ENCODE data around the gene DLL1.

Gene DLL1

GRCh38 chr6:170251776-170252571 is 38.9 kb downstream of the DLL1 start:
- no peak overlapping the region for H3K9ac ChIP-seq (ENCODE audit: low read depth, low read length)
- no peaks in the 10 kb centered on the region for H3K4me1 ChIP-seq (ENCODE audit: insufficient read depth, low read length)
- no peaks in the 10 kb centered on the region for H3K36me3 ChIP-seq (ENCODE audit: insufficient read depth, low read depth, low read length)
- H3K9me3 ChIP-seq (ENCODE audit: insufficient read depth, low read depth, low read length), result no peaks in the 10 kb centered on the region
- no peaks in the 10 kb centered on the region for H3K27me3 ChIP-seq (ENCODE audit: insufficient read depth, low read length)
- no peak overlapping the region for H3K4me3 ChIP-seq (ENCODE audit: low read length)
- no peak overlapping the region for H3K27ac ChIP-seq (ENCODE audit: low read length)

GRCh38 chr6:170250981-170251775 is 39.7 kb downstream of the DLL1 start:
- H3K4me3 ChIP-seq (ENCODE audit: low read length), result no peak overlapping the region
- no peaks in the 10 kb centered on the region for H3K4me1 ChIP-seq (ENCODE audit: insufficient read depth, low read length)
- no peaks in the 10 kb centered on the region for H3K27me3 ChIP-seq (ENCODE audit: insufficient read depth, low read length)

GRCh38 chr6:170250455-170250854 is 40.4 kb downstream of the DLL1 start:
- no peak overlapping the region for H3K9ac ChIP-seq (ENCODE audit: low read depth, low read length)
- no peaks in the 10 kb centered on the region for H3K36me3 ChIP-seq (ENCODE audit: insufficient read depth, low read depth, low read length)
- no peak overlapping the region for H3K4me3 ChIP-seq (ENCODE audit: low read length)
- H3K9me3 ChIP-seq (ENCODE audit: insufficient read depth, low read depth, low read length), result no peaks in the 10 kb centered on the region
- H3K27me3 ChIP-seq (ENCODE audit: insufficient read depth, low read length), result no peaks in the 10 kb centered on the region
- H3K4me1 ChIP-seq (ENCODE audit: insufficient read depth, low read length), result no peaks in the 10 kb centered on the region
- H3K27ac ChIP-seq (ENCODE audit: low read length), result no peak overlapping the region

More at GRCh38 chr6:170250981-170251775, 39.7 kb downstream of the DLL1 start:
- H3K9me3 ChIP-seq (ENCODE audit: insufficient read depth, low read depth, low read length), result no peaks in the 10 kb centered on the region
- H3K9ac ChIP-seq (ENCODE audit: low read depth, low read length), result no peak overlapping the region
- H3K27ac ChIP-seq (ENCODE audit: low read length), result no peak overlapping the region
- no peaks in the 10 kb centered on the region for H3K36me3 ChIP-seq (ENCODE audit: insufficient read depth, low read depth, low read length)

GRCh38 chr6:170249817-170250216 is 41.1 kb downstream of the DLL1 start:
- Histone ChIP-seq H3K9me3 (ENCODE audit: insufficient read depth, low read depth, low read length) (no peaks in the 10 kb centered on the region), H3K4me3 (ENCODE audit: low read length) (no peak overlapping the region), H3K36me3 (ENCODE audit: insufficient read depth, low read depth, low read length) (no peaks in the 10 kb centered on the region), H3K27ac (ENCODE audit: low read length) (no peak overlapping the region), H3K9ac (ENCODE audit: low read depth, low read length) (no peak overlapping the region), H3K4me1 (ENCODE audit: insufficient read depth, low read length) (no peaks in the 10 kb centered on the region), H3K27me3 (ENCODE audit: insufficient read depth, low read length) (no peaks in the 10 kb centered on the region)

GRCh38 chr6:170248861-170249600 is 41.8 kb downstream of the DLL1 start:
- Histone ChIP-seq H3K9me3 (ENCODE audit: insufficient read depth, low read depth, low read length) (no peaks in the 10 kb centered on the region), H3K27me3 (ENCODE audit: insufficient read depth, low read length) (no peaks in the 10 kb centered on the region), H3K9ac (ENCODE audit: low read depth, low read length) (no peak overlapping the region), H3K4me3 (ENCODE audit: low read length) (no peak overlapping the region), H3K4me1 (ENCODE audit: insufficient read depth, low read length) (no peaks in the 10 kb centered on the region), H3K36me3 (ENCODE audit: insufficient read depth, low read depth, low read length) (no peaks in the 10 kb centered on the region), H3K27ac (ENCODE audit: low read length) (no peak overlapping the region)

GRCh38 chr6:170248111-170248805 is 42.6 kb downstream of the DLL1 start:
- Histone ChIP-seq H3K27me3 (ENCODE audit: insufficient read depth, low read length) (no peaks in the 10 kb centered on the region), H3K36me3 (ENCODE audit: insufficient read depth, low read depth, low read length) (no peaks in the 10 kb centered on the region), H3K9me3 (ENCODE audit: insufficient read depth, low read depth, low read length) (no peaks in the 10 kb centered on the region), H3K27ac (ENCODE audit: low read length) (no peak overlapping the region), H3K9ac (ENCODE audit: low read depth, low read length) (no peak overlapping the region), H3K4me3 (ENCODE audit: low read length) (no peak overlapping the region), H3K4me1 (ENCODE audit: insufficient read depth, low read length) (no peaks in the 10 kb centered on the region)

GRCh38 chr6:170247178-170247701 is 43.6 kb downstream of the DLL1 start:
- Histone ChIP-seq H3K9ac (ENCODE audit: low read depth, low read length) (no peak overlapping the region), H3K9me3 (ENCODE audit: insufficient read depth, low read depth, low read length) (no peaks in the 10 kb centered on the region), H3K4me3 (ENCODE audit: low read length) (no peak overlapping the region), H3K36me3 (ENCODE audit: insufficient read depth, low read depth, low read length) (no peaks in the 10 kb centered on the region), H3K4me1 (ENCODE audit: insufficient read depth, low read length) (no peaks in the 10 kb centered on the region), H3K27ac (ENCODE audit: low read length) (no peak overlapping the region), H3K27me3 (ENCODE audit: insufficient read depth, low read length) (no peaks in the 10 kb centered on the region)

- no peaks in the 10 kb centered on the region for H3K27me3 ChIP-seq (ENCODE audit: insufficient read depth, low read length)
- no peak overlapping the region for H3K4me3 ChIP-seq (ENCODE audit: low read length)
- no peaks in the 10 kb centered on the region for H3K9me3 ChIP-seq (ENCODE audit: insufficient read depth, low read depth, low read length)
- no peak overlapping the region for H3K9ac ChIP-seq (ENCODE audit: low read depth, low read length)
- no peaks in the 10 kb centered on the region for H3K4me1 ChIP-seq (ENCODE audit: insufficient read depth, low read length)
- no peak overlapping the region for H3K27ac ChIP-seq (ENCODE audit: low read length)
- H3K36me3 ChIP-seq (ENCODE audit: insufficient read depth, low read depth, low read length), result no peaks in the 10 kb centered on the region
Observed at GRCh38 chr6:170245475-170245992, 45.3 kb downstream of the DLL1 start.

- Histone ChIP-seq H3K9me3 (ENCODE audit: insufficient read depth, low read depth, low read length) (no peaks in the 10 kb centered on the region), H3K4me3 (ENCODE audit: low read length) (no peak overlapping the region), H3K9ac (ENCODE audit: low read depth, low read length) (no peak overlapping the region), H3K4me1 (ENCODE audit: insufficient read depth, low read length) (no peaks in the 10 kb centered on the region), H3K27ac (ENCODE audit: low read length) (no peak overlapping the region), H3K36me3 (ENCODE audit: insufficient read depth, low read depth, low read length) (no peaks in the 10 kb centered on the region), H3K27me3 (ENCODE audit: insufficient read depth, low read length) (no peaks in the 10 kb centered on the region)
Observed at GRCh38 chr6:170244721-170245474, 46.0 kb downstream of the DLL1 start.

- no peaks in the 10 kb centered on the region for H3K9me3 ChIP-seq (ENCODE audit: insufficient read depth, low read depth, low read length)
- no peaks in the 10 kb centered on the region for H3K4me1 ChIP-seq (ENCODE audit: insufficient read depth, low read length)
- no peaks in the 10 kb centered on the region for H3K36me3 ChIP-seq (ENCODE audit: insufficient read depth, low read depth, low read length)
- no peak overlapping the region for H3K27ac ChIP-seq (ENCODE audit: low read length)
- H3K9ac ChIP-seq (ENCODE audit: low read depth, low read length), result no peak overlapping the region
- no peaks in the 10 kb centered on the region for H3K27me3 ChIP-seq (ENCODE audit: insufficient read depth, low read length)
- H3K4me3 ChIP-seq (ENCODE audit: low read length), result no peak overlapping the region
Observed at GRCh38 chr6:170243791-170244291, 47.0 kb downstream of the DLL1 start.
